Measurements from ENCODE around the gene NCOA6.

DNA sequence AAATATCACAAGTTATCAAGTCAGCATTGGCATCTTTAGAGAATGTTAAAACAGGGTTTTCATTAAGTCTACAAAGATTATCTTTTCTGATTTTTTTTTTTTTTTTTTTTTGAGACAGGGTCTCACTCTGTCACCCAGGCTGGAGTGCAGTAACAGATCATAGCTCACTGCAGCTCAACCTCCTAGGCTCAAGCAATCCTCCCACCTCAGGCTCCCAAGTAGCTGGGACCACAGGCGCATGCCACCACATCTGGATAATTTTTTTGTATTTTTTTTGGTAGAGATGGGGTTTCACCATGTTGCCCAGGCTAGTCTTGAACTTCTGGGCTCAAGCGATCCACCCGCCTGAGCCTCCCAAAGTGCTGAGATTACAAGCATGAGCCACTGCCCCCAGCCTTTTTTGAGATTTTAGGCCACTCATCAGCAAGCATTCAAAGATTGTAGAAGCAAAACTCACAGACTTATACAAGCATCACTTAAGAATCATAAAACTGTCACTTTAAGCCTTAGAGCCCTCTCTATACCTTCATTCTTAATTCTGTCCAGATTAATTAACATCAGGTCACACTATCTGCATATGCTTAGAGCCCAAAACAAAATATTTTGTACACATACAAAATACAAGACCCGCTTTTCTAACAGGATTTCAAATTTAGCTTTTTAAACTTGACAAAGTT, 32.6 kb downstream of the NCOA6 start:
- TF ChIP-seq, protein P1, sequence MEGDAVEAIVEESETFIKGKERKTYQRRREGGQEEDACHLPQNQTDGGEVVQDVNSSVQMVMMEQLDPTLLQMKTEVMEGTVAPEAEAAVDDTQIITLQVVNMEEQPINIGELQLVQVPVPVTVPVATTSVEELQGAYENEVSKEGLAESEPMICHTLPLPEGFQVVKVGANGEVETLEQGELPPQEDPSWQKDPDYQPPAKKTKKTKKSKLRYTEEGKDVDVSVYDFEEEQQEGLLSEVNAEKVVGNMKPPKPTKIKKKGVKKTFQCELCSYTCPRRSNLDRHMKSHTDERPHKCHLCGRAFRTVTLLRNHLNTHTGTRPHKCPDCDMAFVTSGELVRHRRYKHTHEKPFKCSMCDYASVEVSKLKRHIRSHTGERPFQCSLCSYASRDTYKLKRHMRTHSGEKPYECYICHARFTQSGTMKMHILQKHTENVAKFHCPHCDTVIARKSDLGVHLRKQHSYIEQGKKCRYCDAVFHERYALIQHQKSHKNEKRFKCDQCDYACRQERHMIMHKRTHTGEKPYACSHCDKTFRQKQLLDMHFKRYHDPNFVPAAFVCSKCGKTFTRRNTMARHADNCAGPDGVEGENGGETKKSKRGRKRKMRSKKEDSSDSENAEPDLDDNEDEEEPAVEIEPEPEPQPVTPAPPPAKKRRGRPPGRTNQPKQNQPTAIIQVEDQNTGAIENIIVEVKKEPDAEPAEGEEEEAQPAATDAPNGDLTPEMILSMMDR (conservative IDR thresholded peaks at IDR 0.05), result no peak
- no peak for TF ChIP-seq EZH2 (IDR thresholded peaks at IDR 0.05; ENCODE audit: low read depth)

All from PC-9 (cell line).